H9 (cell line): ENCODE measurements around the gene C3orf38. TPM values are rescaled to one million over a fixed set of nuclear protein-coding genes. Genes with fewer than 3 reads are reported as not detected.

ENCODE experiments used
- DNase-seq: peaks from one replicate; pipeline ENCODE4 v3.0.0-alpha.2; 2017
- H2AFZ ChIP-seq: one replicate; pipeline ENCODE4 v1.6.1; 2013; ENCODE audit warnings: mild to moderate bottlenecking, low read length, control low read depth, moderate library complexity
- H2AK5ac ChIP-seq: 2 replicates; pipeline ENCODE4 v1.6.1; 2013; ENCODE audit warnings: low read length, control low read depth, mixed read lengths; ENCODE audit not compliant: insufficient read length
- H2BK120ac ChIP-seq: one replicate; pipeline ENCODE4 v1.6.1; 2013; ENCODE audit warnings: low read depth, mild to moderate bottlenecking, low read length, control low read depth, inconsistent platforms; ENCODE audit not compliant: poor library complexity, severe bottlenecking
- H2BK12ac ChIP-seq: 2 replicates; pipeline ENCODE4 v1.6.1; 2013; ENCODE audit warnings: low read length, control low read depth, mixed read lengths, low read depth; ENCODE audit not compliant: insufficient read length
- H2BK15ac ChIP-seq: 2 replicates; pipeline ENCODE4 v1.6.1; 2013; ENCODE audit warnings: low read depth, low read length, control low read depth
- H2BK20ac ChIP-seq: one replicate; pipeline ENCODE4 v1.6.1; 2013; ENCODE audit warnings: low read depth, mild to moderate bottlenecking, low read length, control low read depth, inconsistent platforms; ENCODE audit not compliant: poor library complexity, severe bottlenecking
- H2BK5ac ChIP-seq: 2 replicates; pipeline ENCODE4 v1.6.1; 2013; ENCODE audit warnings: low read length, control low read depth, mixed read lengths; ENCODE audit not compliant: insufficient read length
- H3K14ac ChIP-seq: 2 replicates; pipeline ENCODE4 v1.6.1; 2013; ENCODE audit warnings: low read length, control low read depth; ENCODE audit not compliant: insufficient read depth
- H3K18ac ChIP-seq: 2 replicates; pipeline ENCODE4 v1.6.1; 2013; ENCODE audit warnings: low read depth, mild to moderate bottlenecking, mixed read lengths, low read length, control low read depth; ENCODE audit not compliant: insufficient read length
- H3K23ac ChIP-seq: 2 replicates; pipeline ENCODE4 v1.6.1; 2013; ENCODE audit warnings: low read length, control low read depth, mixed read lengths, low read depth; ENCODE audit not compliant: insufficient read length
- H3K23me2 ChIP-seq: 2 replicates; pipeline ENCODE4 v1.6.1; 2013; ENCODE audit warnings: low read depth, mild to moderate bottlenecking, mixed read lengths, low read length, control low read depth; ENCODE audit not compliant: insufficient read length, poor library complexity, severe bottlenecking
- H3K27ac ChIP-seq: 2 replicates; pipeline ENCODE4 v1.5.1; 2013; ENCODE audit warnings: low read length, control low read depth, mixed read lengths, low read depth; ENCODE audit not compliant: insufficient read length
- H3K27me3 ChIP-seq: 2 replicates; pipeline ENCODE4 v1.6.1; 2013; ENCODE audit warnings: low read length, control low read depth, inconsistent platforms; ENCODE audit not compliant: insufficient read depth
- H3K4ac ChIP-seq: 2 replicates; pipeline ENCODE4 v1.6.1; 2013; ENCODE audit warnings: low read depth, mild to moderate bottlenecking, control low read depth, inconsistent platforms, low read length, moderate library complexity
- H3K4me1 ChIP-seq: 2 replicates; pipeline ENCODE4 v1.6.1; 2013; ENCODE audit warnings: low read length, control low read depth, inconsistent platforms; ENCODE audit not compliant: insufficient read depth
- H3K4me2 ChIP-seq: 2 replicates; pipeline ENCODE4 v1.6.1; 2013; ENCODE audit warnings: low read length, control low read depth, mixed read lengths; ENCODE audit not compliant: insufficient read length, insufficient read depth
- H3K56ac ChIP-seq: 2 replicates; pipeline ENCODE4 v1.6.1; 2013; ENCODE audit warnings: low read depth, mild to moderate bottlenecking, mixed read lengths, low read length, control low read depth; ENCODE audit not compliant: insufficient read length
- H3K79me1 ChIP-seq: 2 replicates; pipeline ENCODE4 v1.6.1; 2013; ENCODE audit warnings: low read depth, mild to moderate bottlenecking, moderate library complexity, low read length, control low read depth, inconsistent platforms; ENCODE audit not compliant: insufficient read depth, poor library complexity, severe bottlenecking
- H3K79me2 ChIP-seq: 2 replicates; pipeline ENCODE4 v1.6.1; 2013; ENCODE audit warnings: low read length, control low read depth, inconsistent platforms; ENCODE audit not compliant: insufficient read depth
- H3K9ac ChIP-seq: 2 replicates; pipeline ENCODE4 v1.6.1; 2013; ENCODE audit warnings: low read length, control low read depth, mixed read lengths; ENCODE audit not compliant: insufficient read length; ENCODE audit errors: extremely low read depth
- H3K9me3 ChIP-seq: one replicate; pipeline ENCODE4 v1.6.1; 2013; ENCODE audit warnings: low read depth, low read length, inconsistent platforms; ENCODE audit not compliant: control insufficient read depth
- H3T11ph ChIP-seq: one replicate; pipeline ENCODE4 v1.6.1; 2013; ENCODE audit warnings: mild to moderate bottlenecking, low read length, control low read depth, inconsistent platforms
- H4K20me1 ChIP-seq: one replicate; pipeline ENCODE4 v1.6.1; 2013; ENCODE audit not compliant: control insufficient read depth, insufficient read length, insufficient read depth
- H4K5ac ChIP-seq: 2 replicates; pipeline ENCODE4 v1.6.1; 2013; ENCODE audit warnings: low read depth, mild to moderate bottlenecking, mixed read lengths, low read length, control low read depth; ENCODE audit not compliant: insufficient read length
- H4K8ac ChIP-seq: replicated peaks from 2 replicates; pipeline ENCODE4 v1.6.1; 2013; ENCODE audit warnings: low read length, control low read depth, mixed read lengths, low read depth; ENCODE audit not compliant: insufficient read length
- H4K91ac ChIP-seq: 2 replicates; pipeline ENCODE4 v1.6.1; 2013; ENCODE audit warnings: low read depth, mild to moderate bottlenecking, moderate library complexity, mixed read lengths, low read length, control low read depth; ENCODE audit not compliant: insufficient read length
- H3K27ac Mint-ChIP-seq, 3 experiments: 2 replicates in 2 of 3; 3 replicates in 1 of 3; pipeline ENCODE4 v1.8.0; 2020 to 2021; ENCODE audit warnings: mixed read lengths in 3 of 3, mild to moderate bottlenecking in 1 of 3, moderate library complexity in 1 of 3
- H3K27me3 Mint-ChIP-seq: 2 replicates; pipeline ENCODE4 v1.8.0; 2021; ENCODE audit warnings: low read depth, mild to moderate bottlenecking, moderate library complexity, mixed read lengths
- H3K36me3 Mint-ChIP-seq, 3 experiments: 2 replicates in 2 of 3; 3 replicates in 1 of 3; pipeline ENCODE4 v1.8.0; 2020 to 2021; ENCODE audit warnings: low read depth in 3 of 3, mixed read lengths in 3 of 3; ENCODE audit not compliant: insufficient read depth in 1 of 3
- H3K4me1 Mint-ChIP-seq, 2 experiments: 2 replicates each; pipeline ENCODE4 v1.8.0; 2020; ENCODE audit warnings: mixed read lengths in 2 of 2
- H3K4me3 Mint-ChIP-seq, 2 experiments: 2 replicates in 1 of 2; 3 replicates in 1 of 2; pipeline ENCODE4 v1.8.0; 2020 to 2021; ENCODE audit warnings: mild to moderate bottlenecking in 2 of 2, mixed read lengths in 2 of 2, moderate library complexity in 1 of 2
- H3K9me3 Mint-ChIP-seq, 2 experiments: 2 replicates in 1 of 2; 3 replicates in 1 of 2; pipeline ENCODE4 v1.8.0; 2020; ENCODE audit warnings: mild to moderate bottlenecking in 2 of 2, mixed read lengths in 2 of 2, moderate library complexity in 1 of 2
- WGBS: extraction: QIAGEN DNeasy Blood & Tissue Kit; methylation state at CpG from one replicate; pipeline ENCODE4 v1.1.7; 2013; ENCODE audit warnings: missing lambda C conversion rate, low lambda C conversion rate, mixed read lengths; ENCODE audit not compliant: insufficient read length; ENCODE audit errors: extremely low coverage; 5-methylcytosine and 5-hydroxymethylcytosine counted together
- total RNA-seq: library from RNA; stranded (reverse); gene quantifications from 2 replicates; pipeline ENCODE4 v1.2.1, GENCODE V29; 2021
- TF ChIP-seq, protein P1 (sequence below): fragments of 200-600 bp; sonication (generic); conservative IDR thresholded peaks from 3 replicates; pipeline ENCODE4 v1.8.0; 2021; ENCODE audit warnings: antibody characterized with exemption, mild to moderate bottlenecking

C3orf38 gene
- total RNA-seq, 1 experiment from 2014 or later, result 36.6 TPM

DNA sequence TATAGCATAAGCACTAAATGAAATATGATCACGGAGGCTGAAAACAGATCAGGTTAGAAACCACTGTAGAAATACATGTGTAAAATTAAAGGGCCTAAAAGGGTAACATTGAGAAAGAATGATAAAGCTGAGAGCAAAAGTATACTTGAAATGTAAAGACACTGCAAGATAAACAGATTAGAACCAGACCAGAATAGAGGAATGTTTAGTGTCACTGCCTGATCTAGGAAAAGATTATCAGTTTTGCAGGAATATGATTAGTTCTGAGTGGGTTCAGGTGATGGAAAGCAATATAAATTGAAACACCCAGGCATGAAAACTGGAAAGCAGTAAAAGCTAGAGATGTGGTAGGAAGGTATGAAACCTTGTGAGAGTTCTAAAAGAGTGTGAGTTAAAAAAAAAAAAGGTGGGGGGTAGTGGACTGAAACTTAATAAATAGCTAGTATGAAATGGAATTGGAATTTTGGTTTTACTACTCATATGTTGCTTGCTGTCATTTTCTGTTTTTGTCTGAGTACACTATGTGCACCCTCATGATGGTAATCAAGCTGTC is 16.0 kb upstream of the C3orf38 start:
- H3K4me2 ChIP-seq, result no peak overlapping the region
- no peaks in the 10 kb centered on the region for H3K4me1 ChIP-seq
- TF ChIP-seq, protein P1, sequence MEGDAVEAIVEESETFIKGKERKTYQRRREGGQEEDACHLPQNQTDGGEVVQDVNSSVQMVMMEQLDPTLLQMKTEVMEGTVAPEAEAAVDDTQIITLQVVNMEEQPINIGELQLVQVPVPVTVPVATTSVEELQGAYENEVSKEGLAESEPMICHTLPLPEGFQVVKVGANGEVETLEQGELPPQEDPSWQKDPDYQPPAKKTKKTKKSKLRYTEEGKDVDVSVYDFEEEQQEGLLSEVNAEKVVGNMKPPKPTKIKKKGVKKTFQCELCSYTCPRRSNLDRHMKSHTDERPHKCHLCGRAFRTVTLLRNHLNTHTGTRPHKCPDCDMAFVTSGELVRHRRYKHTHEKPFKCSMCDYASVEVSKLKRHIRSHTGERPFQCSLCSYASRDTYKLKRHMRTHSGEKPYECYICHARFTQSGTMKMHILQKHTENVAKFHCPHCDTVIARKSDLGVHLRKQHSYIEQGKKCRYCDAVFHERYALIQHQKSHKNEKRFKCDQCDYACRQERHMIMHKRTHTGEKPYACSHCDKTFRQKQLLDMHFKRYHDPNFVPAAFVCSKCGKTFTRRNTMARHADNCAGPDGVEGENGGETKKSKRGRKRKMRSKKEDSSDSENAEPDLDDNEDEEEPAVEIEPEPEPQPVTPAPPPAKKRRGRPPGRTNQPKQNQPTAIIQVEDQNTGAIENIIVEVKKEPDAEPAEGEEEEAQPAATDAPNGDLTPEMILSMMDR, result no peak
- no peak overlapping the region for H3K18ac ChIP-seq
- no peak overlapping the region for H2BK15ac ChIP-seq
- no peak overlapping the region for H2AK5ac ChIP-seq
- H4K8ac ChIP-seq, result no peak overlapping the region
- no peak overlapping the region for H2BK12ac ChIP-seq
- H4K5ac ChIP-seq, result no peak overlapping the region
- Mint-ChIP-seq H3K4me3 (no peak overlapping the region), H3K27ac (peak overlapping the region in 1 of 3 experiments; percentile 51; a peak in 1 of 7 replicates), H3K9me3 (no peaks in the 10 kb centered on the region), H3K36me3 (peaks cover 6 to 18% (median 16%) of the 10 kb centered on the region in 3 experiments; a peak in 5 of 7 replicates), H3K27me3 (no peaks in the 10 kb centered on the region), H3K4me1 (no peaks in the 10 kb centered on the region)
- H3K9ac ChIP-seq, result no peak overlapping the region
- no peak overlapping the region for H3K56ac ChIP-seq
- H2BK20ac ChIP-seq, result no peak overlapping the region
- H3T11ph ChIP-seq, result no peak overlapping the region
- H3K14ac ChIP-seq, result no peak overlapping the region
- H3K23ac ChIP-seq, result no peak overlapping the region
- H2BK120ac ChIP-seq, result no peak overlapping the region
- no peaks in the 10 kb centered on the region for H3K79me2 ChIP-seq
- no peak overlapping the region for H2AFZ ChIP-seq
- H3K9me3 ChIP-seq, result no peaks in the 10 kb centered on the region
- DNase-seq, result no peak
- no CpG with 5 or more reads among the region's 1 CpG for WGBS
- H3K4ac ChIP-seq, result no peak overlapping the region
- no peaks in the 10 kb centered on the region for H3K79me1 ChIP-seq
- no peak overlapping the region for H2BK5ac ChIP-seq
- no peaks in the 10 kb centered on the region for H3K23me2 ChIP-seq
- no peaks in the 10 kb centered on the region for H3K27me3 ChIP-seq
- H4K20me1 ChIP-seq, result no peaks in the 10 kb centered on the region
- no peak overlapping the region for H4K91ac ChIP-seq
- H3K27ac ChIP-seq, result no peak overlapping the region
